GM19455 (cell line): ENCODE results near the gene SNRNP200.

Source experiments
- ATAC-seq: cut with Tn5 transposase; IDR thresholded peaks from one replicate; pipeline ENCODE4 v1.9.1; 2021; ENCODE audit not compliant: unreplicated experiment

The SNRNP200 gene

DNA sequence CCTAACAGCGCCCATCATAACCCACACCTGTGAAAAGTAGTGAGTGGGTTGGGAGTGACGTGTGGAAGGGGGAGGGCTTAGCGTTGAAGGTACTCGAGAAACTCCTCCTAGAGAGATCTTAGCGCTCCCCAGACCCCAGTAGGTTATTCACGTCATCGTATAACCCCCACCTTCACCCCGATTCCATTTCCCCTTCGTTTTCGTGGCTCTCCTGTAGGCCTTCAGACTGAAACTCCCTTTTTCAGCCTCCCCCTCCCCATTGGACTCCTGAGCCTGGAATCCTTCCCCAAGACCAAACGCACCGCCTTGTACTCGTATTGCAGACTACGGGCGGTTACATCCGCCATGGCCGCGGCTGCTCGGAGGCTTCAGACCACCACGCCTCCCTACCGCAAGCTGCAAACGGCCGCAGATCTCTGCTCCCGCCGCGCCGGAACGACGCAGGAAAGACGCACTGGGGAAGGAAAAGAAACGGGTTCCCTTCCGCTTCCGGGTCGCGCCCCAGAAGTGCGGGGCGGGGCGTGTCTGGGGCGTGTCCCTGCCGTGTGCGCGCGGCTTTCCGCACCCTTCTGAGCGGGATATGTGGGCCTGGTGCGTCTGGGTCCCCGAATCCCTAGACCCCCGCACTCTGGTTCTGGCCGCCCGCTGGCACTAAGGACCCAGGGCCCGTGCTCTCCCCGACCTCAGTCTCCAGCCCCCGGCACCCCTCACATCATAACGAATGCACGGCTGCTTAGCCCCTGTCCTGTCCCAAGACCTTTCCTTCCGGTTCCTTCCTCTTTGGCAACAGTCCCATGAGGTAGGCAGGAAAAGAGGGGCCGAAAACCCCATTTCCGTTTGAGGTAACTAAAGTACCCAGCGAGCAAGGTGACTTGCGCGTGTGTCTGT is at the start of gene SNRNP200:
Gene SNRNP200 (minus strand): TSS at position 456 of the 888 bp plus-strand sequence. CDS start 109 bp downstream, at position 347.
- ATAC-seq = peak; percentile 93

DNA sequence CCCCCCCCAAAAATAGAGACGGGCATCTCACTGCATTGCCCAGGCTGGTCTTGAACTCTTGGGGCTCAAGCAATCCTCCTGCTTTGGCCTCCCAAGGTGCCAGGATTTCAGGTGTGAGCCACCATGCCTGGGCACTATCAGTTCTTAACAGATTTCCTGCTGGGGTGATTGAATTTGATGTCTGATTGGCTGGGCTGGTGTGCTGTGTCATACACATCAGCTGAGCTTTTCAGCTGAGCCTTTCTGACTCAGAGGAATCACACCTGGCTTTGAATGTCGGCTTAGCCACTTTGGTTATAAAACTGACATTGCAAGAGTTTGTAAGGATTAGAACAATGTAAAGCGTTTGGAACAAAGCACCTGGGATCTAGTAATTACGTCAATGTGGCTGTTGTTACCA is 49.1 kb upstream of the SNRNP200 start:
- no peak for ATAC-seq

DNA sequence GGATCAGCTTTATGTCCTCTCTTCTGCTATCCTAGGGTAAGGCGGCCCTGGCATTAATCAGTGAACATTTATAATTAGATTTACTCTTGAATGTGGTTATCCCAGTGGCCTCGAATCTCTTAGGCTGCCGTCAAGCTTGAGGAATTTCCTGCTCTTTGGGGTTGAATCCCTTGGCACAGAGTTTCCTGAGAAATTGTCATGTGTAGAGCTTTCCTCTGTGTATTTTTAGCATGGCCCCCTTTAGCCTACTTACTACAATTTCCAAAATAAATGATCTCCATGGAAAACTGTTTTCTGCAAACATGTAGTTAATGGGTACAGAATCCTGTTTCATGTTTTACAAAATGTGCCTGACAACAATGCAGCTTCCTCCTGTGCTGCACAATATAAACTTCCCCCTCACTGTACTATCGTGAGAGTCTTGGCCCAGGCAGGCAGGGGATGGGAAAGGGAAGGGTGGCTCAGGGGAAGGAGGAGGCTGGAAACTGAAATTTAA is 48.3 kb upstream of the SNRNP200 start:
- no peak for ATAC-seq

DNA sequence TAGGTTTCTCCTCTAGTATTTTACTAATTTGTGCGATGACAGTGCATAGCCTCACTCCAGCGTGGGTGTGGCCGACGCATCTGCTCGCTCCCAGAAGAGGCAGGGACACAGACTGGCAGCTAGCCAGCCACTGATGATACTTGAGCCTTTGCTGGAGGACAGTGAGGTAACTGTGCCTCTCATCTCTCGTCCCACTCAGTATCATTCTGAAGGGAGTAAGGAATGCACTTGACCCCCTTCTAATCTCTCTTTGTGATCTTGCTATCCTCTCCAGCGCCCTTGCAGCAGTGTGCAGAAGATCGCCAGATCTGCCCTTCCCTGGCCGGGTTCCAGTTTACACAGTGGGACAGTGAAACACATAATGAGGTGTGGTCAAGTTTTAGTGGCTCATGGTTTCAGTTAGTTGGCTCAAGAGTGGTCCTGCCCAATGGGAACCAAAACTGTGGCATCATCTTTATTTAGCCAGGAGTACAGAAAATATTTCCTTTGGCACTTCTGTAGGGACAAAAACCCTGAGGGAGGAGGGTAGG is 47.8 kb upstream of the SNRNP200 start:
- no peak for ATAC-seq

DNA sequence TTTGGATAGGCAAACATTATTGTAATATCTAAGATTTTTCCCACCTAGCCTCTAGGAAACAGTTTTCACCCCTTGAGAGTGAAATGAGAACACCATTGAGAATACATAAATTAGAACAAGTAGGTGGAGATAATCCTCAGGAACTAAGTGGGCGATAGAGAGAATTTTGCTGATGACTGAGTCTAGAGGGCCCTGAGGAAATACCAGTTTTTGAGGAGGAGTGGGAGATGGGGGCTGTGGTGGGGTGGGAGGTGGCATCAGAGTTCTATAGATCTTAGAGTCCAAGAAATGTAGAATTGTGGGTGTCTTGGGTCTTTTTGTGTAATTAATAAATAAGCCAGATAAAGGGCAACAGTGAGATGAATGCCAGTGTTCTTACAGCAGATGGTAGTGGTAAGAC is 42.0 kb upstream of the SNRNP200 start:
- no peak for ATAC-seq

DNA sequence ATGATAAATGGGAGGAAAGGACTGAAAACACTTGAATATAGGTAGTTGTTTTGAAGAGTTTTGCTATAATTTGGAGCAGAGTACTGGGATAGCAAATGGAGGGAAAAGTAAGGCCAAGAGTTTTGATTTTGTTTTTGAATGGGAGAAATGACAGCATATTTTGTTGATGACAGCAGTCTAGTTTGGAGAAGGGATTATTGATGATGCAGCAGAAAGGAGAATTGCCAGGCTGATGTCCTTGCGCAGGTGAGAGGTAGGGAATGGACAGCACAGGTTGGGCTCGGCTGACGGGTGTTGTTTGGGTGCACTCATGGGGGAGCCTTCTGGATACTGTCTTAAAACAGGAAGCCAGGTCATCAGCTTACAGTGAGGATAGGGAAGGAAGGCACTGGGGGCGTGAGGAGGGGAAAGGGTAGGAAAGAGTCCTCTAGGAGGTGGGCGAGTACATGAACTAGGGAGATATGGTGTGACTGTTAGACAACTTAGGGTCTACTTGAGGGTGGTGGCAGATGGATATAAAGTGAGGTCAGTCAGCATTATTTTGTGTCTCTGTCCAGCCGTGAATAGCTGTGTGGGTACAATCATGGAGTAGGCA is 40.6 kb upstream of the SNRNP200 start:
- ATAC-seq = no peak

DNA sequence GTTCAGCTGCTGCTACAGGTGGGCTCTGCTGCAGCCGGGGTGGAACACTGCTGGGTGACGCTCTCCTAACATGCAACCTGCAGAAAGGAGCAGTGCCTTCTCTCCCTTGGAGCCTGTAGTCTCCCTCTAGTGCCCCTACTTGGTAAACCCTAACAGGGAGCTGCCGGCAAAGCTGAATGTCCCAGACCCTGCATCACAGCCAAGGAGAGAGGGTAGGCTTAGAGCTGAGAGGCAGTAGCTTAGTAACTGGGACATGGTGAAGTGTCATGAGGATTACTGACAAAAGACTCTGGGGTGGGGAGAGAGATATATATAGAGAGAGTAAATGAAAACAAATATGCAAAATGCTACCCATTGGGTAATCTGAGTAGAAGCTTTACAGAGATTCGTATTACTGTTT is 40.1 kb upstream of the SNRNP200 start:
- ATAC-seq = no peak

DNA sequence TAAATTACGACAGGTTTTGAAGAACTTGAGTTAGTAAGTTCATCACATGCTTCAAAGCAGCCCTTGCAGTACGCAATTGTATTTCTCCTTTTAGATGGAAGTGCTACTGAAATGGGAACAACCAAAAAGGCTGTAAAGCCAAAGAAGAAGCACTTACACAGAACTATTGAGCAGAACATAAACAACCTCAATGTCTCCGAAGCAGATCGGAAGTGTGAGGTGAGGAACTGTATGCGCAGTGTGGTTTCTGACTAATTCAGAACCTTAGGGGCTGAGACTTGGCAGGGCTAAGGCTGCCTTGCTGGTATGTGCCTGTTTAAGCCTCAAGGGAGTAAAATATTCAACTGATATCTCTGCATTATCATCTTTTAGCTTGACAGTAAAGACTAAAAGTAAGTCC is 38.7 kb upstream of the SNRNP200 start:
- ATAC-seq = peak; percentile 82

DNA sequence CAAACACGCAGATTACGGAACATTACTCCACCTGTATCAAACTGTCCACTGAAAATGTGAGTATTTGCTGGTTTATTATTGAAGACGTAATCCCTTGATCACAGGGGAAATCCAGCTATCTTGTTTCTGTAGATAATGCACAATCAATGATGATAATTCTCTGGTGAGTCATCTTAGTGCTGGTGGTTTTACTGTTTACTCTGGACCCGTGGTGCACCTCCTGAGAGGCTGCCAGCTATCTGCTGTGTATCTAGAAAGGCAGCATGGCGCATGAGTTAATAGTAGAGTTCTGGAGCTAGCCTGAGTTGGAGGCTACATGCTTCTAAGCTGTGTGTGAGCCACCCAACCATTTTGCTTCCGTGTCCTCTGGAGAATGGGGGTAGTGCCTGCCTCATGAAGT is 36.7 kb upstream of the SNRNP200 start:
- no peak for ATAC-seq

DNA sequence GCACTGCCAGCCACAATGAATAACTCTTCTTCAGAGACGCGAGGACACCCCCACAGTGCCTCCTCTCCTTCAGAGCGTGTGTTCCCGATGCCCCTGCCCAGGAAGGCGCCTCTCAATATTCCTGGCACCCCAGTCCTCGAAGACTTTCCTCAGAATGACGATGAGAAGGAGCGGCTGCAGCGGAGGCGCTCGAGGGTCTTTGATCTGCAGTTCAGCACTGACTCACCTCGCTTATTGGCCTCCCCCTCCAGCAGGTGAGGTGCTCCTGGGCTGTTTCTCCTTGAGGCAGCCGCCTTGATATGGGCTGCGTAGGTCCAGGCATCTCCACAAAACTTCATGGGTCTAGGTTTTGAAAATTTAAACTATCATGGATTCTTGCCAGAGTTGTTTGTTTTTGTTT is 36.3 kb upstream of the SNRNP200 start:
- ATAC-seq = no peak

DNA sequence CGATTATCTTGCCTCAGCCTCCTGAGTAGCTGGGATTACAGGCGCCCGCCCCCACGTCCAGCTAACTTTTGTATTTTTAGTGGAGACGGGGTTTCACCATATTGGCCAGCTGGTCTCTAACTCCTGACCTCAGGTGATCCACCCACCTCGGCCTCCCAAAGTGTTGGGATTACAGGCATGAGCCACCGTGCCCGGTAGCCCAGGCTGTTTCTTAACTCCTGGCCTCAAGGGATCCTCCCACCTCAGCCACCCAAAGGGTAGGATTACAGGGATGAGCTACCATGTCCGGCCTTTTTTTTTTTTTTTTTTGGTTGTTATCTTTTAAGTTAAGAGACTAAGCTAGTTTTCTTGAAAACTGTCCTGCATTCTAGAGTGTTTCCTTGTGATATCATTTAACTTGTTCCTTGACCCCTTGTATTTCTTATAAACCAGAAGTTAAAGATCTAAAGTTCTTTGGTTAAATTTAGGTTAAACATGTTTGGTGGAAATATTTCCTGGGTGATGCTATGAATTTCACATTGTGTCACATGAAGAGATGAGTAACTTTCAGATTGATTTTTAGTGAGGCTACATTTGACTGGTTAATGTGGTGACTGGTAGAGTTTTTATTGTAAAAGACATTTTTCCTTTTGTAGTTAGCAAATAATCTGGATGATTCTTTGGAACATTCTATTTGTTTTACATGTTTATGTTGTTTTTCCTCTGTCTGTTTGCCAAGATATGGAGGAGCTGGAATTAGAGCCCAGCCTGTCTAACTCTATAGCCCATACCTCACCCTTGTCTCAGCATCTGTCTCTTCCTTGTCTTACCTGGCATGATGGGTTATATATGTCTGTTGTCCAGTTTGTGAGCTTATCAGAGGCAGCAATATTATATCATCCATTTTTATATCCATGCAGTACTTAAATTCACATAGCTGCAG is 35.4 kb upstream of the SNRNP200 start:
- ATAC-seq = no peak

DNA sequence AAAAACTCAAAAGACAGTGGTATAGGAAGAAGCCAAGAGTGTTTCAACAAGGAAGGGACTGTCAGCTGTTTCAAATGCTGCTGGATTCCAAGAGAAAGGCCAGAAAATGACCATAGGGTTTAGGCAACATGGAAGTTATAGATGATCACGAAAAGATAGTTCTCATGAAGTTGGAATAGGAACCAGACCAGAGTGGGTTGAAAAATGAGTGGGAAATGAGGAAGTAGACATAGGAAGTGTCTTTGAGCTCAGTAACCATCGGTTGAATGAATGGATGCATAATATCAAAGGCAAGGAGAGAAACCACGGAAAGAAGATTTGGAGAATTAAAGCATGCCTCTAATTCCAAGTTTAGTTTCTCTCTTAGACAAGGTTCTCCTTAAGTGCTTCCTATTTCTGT is 31.5 kb upstream of the SNRNP200 start:
- ATAC-seq = no peak

DNA sequence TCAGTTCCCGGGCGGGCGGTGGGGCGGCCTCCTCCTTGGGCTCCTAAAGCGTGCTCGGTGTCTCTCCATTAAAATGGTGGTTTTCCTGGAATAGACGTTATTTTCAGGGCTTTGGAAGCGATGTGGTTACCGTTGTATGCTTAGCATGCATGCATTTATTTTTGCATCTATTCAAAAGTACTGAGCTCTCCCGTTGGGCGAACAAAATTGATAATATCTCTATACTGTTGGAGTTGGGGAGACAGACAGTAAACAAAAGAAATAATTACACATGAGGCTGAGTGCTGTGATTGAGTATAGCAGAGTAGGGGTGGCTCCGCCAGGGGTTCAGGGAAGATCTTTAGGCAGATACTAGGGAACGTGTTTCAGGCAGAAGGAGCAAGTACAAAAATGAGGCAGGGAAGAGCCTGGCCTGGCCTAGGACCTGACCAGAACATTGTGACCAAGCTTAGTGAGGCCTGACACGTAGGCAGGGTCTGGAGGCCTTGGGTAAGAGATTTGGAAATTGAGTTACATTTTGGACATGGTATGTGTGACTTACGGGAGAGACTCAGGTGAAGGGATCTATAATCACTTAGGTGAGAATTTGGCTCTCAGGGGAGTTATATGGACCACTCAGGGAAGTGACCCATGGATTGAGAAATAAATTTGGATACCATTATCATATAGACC is 30.9 kb upstream of the SNRNP200 start:
- no peak for ATAC-seq

DNA sequence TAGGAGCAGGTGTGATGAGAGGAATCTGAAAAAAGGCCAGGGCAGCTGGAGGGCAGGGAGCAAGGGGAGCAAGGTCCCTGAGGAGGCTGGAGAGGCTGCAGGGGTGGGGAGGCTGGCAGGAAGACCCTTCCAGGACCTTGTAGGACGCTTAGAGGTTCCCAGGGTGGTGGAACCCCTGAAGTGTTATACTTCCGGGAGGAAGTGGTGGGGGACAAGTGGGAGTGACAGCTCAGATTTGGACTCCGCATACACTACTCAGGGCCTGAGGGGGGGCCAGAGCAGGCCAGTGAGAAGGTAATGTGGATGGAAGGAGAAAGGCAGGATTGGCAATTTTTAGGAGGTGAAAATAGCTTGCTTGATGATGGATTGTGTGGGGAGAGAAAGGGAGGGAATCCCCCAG is 28.4 kb upstream of the SNRNP200 start:
- no peak for ATAC-seq

DNA sequence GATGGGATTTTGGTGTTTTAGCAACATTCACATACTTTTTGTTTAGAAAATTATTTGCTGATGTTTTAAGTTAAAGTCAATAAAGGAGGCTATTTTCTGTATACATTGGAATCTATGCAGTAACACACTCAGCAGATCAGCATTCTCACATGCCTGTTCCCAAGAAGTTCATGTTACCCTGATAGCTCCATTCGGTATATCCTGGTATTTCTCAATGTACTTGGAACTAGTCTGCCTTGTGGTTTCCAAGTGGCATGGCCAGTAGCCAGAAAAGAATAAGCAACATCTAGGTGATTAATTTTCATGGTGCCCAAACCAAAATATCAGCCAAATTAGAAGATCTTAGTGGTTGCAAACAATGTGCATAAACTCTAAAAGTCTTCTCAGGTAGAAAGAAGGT is 25.1 kb upstream of the SNRNP200 start:
- no peak for ATAC-seq

DNA sequence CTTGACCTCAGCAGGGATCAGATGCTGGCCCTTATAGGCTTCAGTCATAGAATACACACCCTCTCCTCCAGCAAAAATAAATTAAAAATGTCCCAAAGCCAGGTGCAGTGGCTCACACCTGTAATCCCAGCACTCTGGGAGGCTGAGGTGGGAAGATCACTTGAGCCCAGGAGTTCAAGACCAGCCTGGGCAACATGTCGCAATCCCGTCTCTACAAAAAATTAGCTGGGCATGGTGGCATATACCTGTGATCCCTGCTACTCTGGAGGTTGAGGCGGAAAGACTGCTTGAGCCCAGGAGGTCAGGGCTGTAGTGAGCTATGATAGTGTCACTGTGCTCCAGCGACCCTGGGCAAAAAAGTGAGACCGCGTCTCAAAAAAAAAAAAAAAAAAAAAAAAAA is 24.5 kb upstream of the SNRNP200 start:
- ATAC-seq = no peak

DNA sequence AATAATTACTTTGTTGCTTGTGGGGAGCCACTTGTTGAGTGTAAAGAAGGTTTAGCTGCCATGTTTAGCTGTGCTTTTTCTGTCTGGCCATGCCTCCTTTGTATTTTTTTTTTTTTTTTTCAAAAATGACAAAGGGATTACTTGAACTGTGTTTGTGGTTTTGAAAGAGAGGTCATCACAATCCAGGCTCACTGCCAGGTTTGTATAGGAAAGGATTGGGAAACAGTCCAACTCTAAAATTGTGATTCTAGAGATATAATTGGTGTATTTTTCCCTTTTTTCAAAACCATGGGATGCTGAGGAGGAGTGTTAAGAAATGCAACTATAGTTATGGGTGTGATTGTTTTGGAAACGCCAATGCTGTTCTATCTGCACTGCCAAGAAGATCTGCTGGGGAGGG is 24.1 kb upstream of the SNRNP200 start:
- ATAC-seq = no peak

DNA sequence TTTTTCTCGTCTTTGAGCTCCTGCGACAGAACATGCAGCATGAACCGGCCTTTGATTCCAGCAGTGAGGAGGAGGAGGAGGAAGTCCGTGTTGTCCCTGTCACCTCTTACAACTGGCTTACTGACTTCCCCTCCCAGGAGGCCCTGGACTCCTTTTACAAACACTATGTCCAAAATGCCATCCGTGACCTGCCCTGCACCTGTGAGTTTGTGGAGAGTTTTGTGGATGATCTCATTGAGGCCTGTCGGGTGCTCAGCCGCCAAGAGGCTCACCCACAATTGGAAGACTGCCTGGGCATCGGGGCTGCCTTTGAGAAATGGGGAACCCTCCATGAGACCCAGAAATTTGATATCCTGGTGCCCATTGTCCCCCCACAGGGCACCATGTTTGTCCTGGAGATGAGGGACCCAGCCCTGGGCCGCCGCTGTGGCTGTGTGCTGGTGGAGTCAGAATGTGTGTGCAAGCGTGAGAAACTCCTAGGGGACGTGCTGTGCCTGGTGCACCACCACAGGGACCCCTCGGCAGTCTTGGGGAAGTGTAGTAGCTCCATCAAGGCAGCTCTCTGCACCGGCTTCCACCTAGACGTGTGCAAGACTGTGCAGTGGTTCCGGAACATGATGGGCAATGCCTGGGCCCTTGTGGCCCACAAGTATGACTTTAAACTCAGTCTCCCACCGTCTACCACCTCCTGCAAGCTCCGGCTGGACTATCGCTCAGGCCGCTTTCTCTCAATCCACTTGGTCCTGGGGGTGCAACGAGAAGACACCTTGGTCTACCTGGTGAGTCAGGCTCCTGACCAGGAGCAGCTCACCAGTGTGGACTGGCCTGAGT is 21.9 kb upstream of the SNRNP200 start:
- ATAC-seq = no peak

DNA sequence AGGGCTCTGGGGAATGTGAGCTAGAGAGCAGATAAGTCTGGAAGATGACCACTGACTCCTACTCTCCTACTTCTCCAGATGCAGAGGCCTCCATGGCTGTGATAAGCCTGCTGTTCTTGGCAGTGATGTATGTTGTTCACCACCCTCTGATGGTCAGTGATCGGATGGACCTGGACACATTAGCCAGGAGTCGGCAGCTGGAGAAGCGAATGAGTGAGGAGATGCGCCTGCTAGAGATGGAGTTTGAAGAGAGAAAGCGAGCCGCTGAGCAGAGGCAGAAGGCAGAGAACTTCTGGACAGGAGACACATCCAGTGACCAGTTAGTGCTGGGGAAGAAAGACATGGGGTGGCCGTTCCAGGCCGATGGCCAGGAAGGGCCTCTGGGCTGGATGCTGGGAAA is 21.2 kb upstream of the SNRNP200 start:
- no peak for ATAC-seq

DNA sequence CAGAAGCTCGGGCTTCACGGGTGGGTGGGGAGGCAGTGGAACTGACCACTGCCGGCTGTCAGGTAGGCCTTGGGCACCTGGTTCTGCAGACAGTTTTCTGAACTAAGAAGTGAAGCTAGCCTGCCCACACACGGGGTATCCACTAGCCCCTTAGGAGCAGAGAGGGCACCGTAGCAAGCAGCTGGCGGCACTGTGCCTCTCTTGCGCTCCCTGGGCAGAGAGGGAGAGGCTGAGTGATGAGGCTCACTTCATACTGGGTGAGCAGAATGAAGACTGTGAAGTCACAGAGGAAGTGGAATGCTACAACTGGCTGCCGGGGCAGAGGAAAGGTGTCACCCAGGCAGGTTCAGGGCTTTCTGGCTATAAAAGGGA is 20.5 kb upstream of the SNRNP200 start:
- ATAC-seq = no peak
